Vagina (tissue), 2 donors: ENCODE results near the gene TRPM1. TPM values are rescaled to one million over a fixed set of nuclear protein-coding genes. Genes with fewer than 3 reads are reported as not detected.

ENCODE experiments used
- DNase-seq, 2 donors: peaks; one replicate each; pipeline ENCODE4 v3.0.0-alpha.2; 2017; ENCODE audit errors: extremely low spot score in 2 of 2
- H3K27ac ChIP-seq: fragments of 200-600 bp; sonication (generic); one replicate; pipeline ENCODE4 v1.5.1; 2019
- H3K27me3 ChIP-seq: fragments of 200-600 bp; sonication (generic); one replicate; pipeline ENCODE4 v1.5.1; 2019
- H3K36me3 ChIP-seq, 2 donors: fragments of 200-600 bp; sonication (generic); one replicate each; pipeline ENCODE4 v1.5.1; 2017 to 2019
- H3K4me1 ChIP-seq: fragments of 200-600 bp; sonication (generic); one replicate; pipeline ENCODE4 v1.5.1; 2019
- H3K4me3 ChIP-seq, 2 donors: fragments of 200-600 bp; sonication (generic); 1 replicate in 1 of 2; 2 replicates in 1 of 2; pipeline ENCODE4 v1.5.1; 2016 to 2019
- H3K9me3 ChIP-seq: fragments of 200-600 bp; sonication (generic); one replicate; pipeline ENCODE4 v1.5.1; 2019
- CTCF ChIP-seq, 3 experiments: fragments of 450-650 bp in 2 of 3; fragments of 200-600 bp in 1 of 3; sonication (generic) in 1 of 3; IDR thresholded peaks; one replicate each; pipeline ENCODE4 v1.5.1; 2017 to 2019; ENCODE audit warnings: antibody characterized with exemption in 3 of 3, mild to moderate bottlenecking in 2 of 3, moderate library complexity in 2 of 3
- POLR2A ChIP-seq, 2 donors: fragments of 450-650 bp; IDR thresholded peaks; one replicate each; pipeline ENCODE4 v1.6.1; 2017; ENCODE audit warnings: antibody characterized with exemption in 2 of 2, mild to moderate bottlenecking in 2 of 2, moderate library complexity in 2 of 2
- POLR2AphosphoS5 ChIP-seq, 2 donors: sonication (generic); formaldehyde crosslinking; IDR thresholded peaks; one replicate each; pipeline ENCODE4 v1.9.0; 2017; ENCODE audit warnings: antibody characterized with exemption in 2 of 2, mild to moderate bottlenecking in 2 of 2, low read depth in 1 of 2; ENCODE audit not compliant: insufficient read depth in 1 of 2
- intact Hi-C: fragments of 100-400 bp; cut with DNase I; formaldehyde crosslinking; loops from one replicate; pipeline ENCODE4 v1.15.1; 2023
- total RNA-seq: library from RNA; depleted of rRNA; stranded (reverse); fragments of >200 nt; gene quantifications from one replicate; pipeline ENCODE4 v1.2.3, GENCODE V29; 2016

TRPM1 gene
- total RNA-seq, 1 donor from 2014 or later: not detected

DNA sequence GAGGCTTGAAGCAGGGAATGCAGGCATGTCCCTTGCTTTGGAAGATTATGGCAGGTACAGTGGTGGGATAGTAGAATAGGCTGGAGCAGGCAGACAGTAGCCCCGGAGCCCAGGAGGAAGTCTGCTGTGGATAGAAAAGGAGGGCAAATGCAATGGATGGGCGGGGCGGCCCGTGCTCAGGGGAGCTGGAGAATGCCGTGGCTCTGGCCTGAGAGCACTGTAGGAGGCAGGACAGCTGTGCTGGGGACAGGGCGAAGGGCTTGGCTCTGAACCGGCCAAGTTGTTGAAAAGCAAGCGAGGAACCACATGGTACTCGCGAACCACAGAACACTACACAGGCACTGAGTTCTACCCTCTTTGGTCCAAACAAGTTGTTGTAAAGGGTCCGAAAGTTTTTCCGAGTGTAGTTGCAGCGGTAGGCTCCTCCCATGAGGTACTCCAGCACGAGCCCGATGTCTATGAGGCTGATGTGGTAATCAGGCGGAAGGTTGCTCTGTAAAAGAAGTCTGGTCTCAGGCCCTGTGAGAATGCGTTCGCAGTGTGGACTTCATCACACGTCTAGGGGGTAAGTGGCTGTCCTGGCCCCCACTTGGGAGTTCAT lies 54.7 kb downstream of the TRPM1 start:
- H3K27me3 ChIP-seq: no peaks in the 10 kb centered on the region
- H3K36me3 ChIP-seq: no peaks in the 10 kb centered on the region
- intact Hi-C loops: no loop called here
- no peak overlapping the region for H3K27ac ChIP-seq
- no peak for DNase-seq
- H3K4me1 ChIP-seq: no peaks in the 10 kb centered on the region
- no peaks in the 10 kb centered on the region for H3K9me3 ChIP-seq
- H3K4me3 ChIP-seq: no peak overlapping the region
- TF ChIP-seq CTCF (IDR thresholded peaks at IDR 0.05) (no peak), POLR2AphosphoS5 (IDR thresholded peaks at IDR 0.05; ENCODE audit: insufficient read depth in 1 of 2, low read depth in 1 of 2) (no peak), POLR2A (IDR thresholded peaks at IDR 0.05) (no peak)

- H3K4me1 ChIP-seq: no peaks in the 10 kb centered on the region
- no peaks in the 10 kb centered on the region for H3K36me3 ChIP-seq
- H3K27me3 ChIP-seq: no peaks in the 10 kb centered on the region
- H3K27ac ChIP-seq: no peak overlapping the region
- H3K9me3 ChIP-seq: no peaks in the 10 kb centered on the region
- intact Hi-C loops: no loop called here
- TF ChIP-seq POLR2A (IDR thresholded peaks at IDR 0.05): no peak
- TF ChIP-seq POLR2AphosphoS5 (IDR thresholded peaks at IDR 0.05; ENCODE audit: insufficient read depth in 1 of 2, low read depth in 1 of 2): no peak
- no peak for TF ChIP-seq CTCF (IDR thresholded peaks at IDR 0.05)
- no peak overlapping the region for H3K4me3 ChIP-seq
- no peak for DNase-seq
Observed at GRCh38 chr15:31045606-31046005, 55.9 kb downstream of the TRPM1 start.

DNA sequence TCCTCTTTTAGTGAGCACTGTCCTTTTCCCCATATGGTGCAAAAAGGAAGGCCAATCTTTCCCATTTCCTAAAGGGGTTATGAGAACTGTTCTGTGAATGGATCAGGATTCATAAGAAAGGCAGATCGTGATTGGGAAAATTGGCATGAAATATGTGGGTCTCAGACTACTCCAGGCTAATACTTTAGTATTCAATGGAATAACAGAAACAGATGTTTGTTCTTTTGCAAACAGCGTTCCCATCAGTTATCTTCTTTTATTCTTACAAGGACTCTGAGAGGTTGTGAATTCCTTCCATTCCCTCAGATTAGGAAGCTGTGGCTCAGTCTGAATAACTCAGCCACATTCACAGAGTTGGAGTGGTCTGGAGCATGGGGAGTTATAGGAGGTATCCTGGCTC lies 58.8 kb downstream of the TRPM1 start:
- Histone ChIP-seq H3K36me3 (no peaks in the 10 kb centered on the region), H3K4me3 (no peak overlapping the region), H3K4me1 (no peaks in the 10 kb centered on the region), H3K9me3 (no peaks in the 10 kb centered on the region), H3K27ac (no peak overlapping the region), H3K27me3 (no peaks in the 10 kb centered on the region)
- intact Hi-C loops: no loop called here
- no peak for DNase-seq
- no peak for TF ChIP-seq CTCF (IDR thresholded peaks at IDR 0.05)
- no peak for TF ChIP-seq POLR2AphosphoS5 (IDR thresholded peaks at IDR 0.05; ENCODE audit: insufficient read depth in 1 of 2, low read depth in 1 of 2)
- no peak for TF ChIP-seq POLR2A (IDR thresholded peaks at IDR 0.05)

- H3K4me3 ChIP-seq: no peak overlapping the region
- no peaks in the 10 kb centered on the region for H3K4me1 ChIP-seq
- TF ChIP-seq POLR2AphosphoS5 (IDR thresholded peaks at IDR 0.05; ENCODE audit: insufficient read depth in 1 of 2, low read depth in 1 of 2): no peak
- no peak for TF ChIP-seq CTCF (IDR thresholded peaks at IDR 0.05)
- no peak for TF ChIP-seq POLR2A (IDR thresholded peaks at IDR 0.05)
- no peak for DNase-seq
- no peaks in the 10 kb centered on the region for H3K9me3 ChIP-seq
- H3K36me3 ChIP-seq: no peaks in the 10 kb centered on the region
- no peaks in the 10 kb centered on the region for H3K27me3 ChIP-seq
- intact Hi-C loops: no loop called here
- no peak overlapping the region for H3K27ac ChIP-seq
Observed at GRCh38 chr15:31041610-31042009, 59.9 kb downstream of the TRPM1 start.

DNA sequence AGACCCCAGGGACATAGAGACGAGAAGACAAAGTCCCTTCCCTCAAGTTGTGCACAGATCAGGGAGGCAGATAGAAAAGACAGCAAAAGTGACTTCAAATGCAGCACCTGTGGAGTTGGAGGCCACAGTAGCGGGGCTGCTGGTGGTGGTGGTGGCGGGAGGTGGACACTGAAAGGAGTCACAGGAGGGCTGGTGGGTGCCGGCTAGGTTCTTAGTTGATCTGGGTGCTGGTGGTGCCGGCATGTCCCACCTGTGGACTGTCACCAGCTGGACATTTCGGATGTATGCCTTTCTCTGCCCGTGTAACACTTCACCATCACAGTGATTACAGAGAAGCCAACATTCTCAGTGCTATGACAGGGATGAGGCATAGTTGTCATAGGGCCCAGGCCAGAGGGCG lies 60.9 kb downstream of the TRPM1 start:
- TF ChIP-seq CTCF (IDR thresholded peaks at IDR 0.05) (no peak), POLR2A (IDR thresholded peaks at IDR 0.05) (no peak), POLR2AphosphoS5 (IDR thresholded peaks at IDR 0.05; ENCODE audit: insufficient read depth in 1 of 2, low read depth in 1 of 2) (no peak)
- Histone ChIP-seq H3K36me3 (no peaks in the 10 kb centered on the region), H3K27ac (no peak overlapping the region), H3K27me3 (no peaks in the 10 kb centered on the region), H3K4me1 (no peaks in the 10 kb centered on the region), H3K4me3 (no peak overlapping the region), H3K9me3 (no peaks in the 10 kb centered on the region)
- intact Hi-C loops: no loop called here
- DNase-seq: no peak
